Fibroblast of skin of left biceps (primary cell): Measurements from ENCODE around the gene SPPL2A.

ENCODE experiments used
- DNase-seq, 2 experiments: peaks; one replicate each; pipeline ENCODE4 v3.0.0-alpha.2; 2013; ENCODE audit warnings: low read depth in 2 of 2

Gene SPPL2A

GRCh38 chr15:50686469-50687301, 78.8 kb downstream of the SPPL2A start, which contains the start of gene TRPM7:
Gene TRPM7, minus strand, starts transcription at chr15:50686797. Its CDS starts 264 bp downstream, at chr15:50686533.
- peak; percentile 51 to 63 for DNase-seq

- DNase-seq: no peak
Measured at GRCh38 chr15:50685976-50686468, 79.5 kb downstream of the SPPL2A start.

GRCh38 chr15:50685191-50685975, 80.1 kb downstream of the SPPL2A start:
- DNase-seq: no peak

GRCh38 chr15:50681467-50681866, 84.0 kb downstream of the SPPL2A start:
- no peak for DNase-seq

GRCh38 chr15:50676799-50677483, 88.6 kb downstream of the SPPL2A start:
- peak; percentile 28 to 33 for DNase-seq

GRCh38 chr15:50675535-50676144, 89.9 kb downstream of the SPPL2A start:
- peak in 1 of 2 experiments; percentile 25 for DNase-seq

- no peak for DNase-seq
Measured at GRCh38 chr15:50670115-50670514, 95.4 kb downstream of the SPPL2A start.

GRCh38 chr15:50669611-50670010, 95.9 kb downstream of the SPPL2A start:
- DNase-seq: no peak

- DNase-seq: no peak
Measured at GRCh38 chr15:50665938-50666337, 99.6 kb downstream of the SPPL2A start.

GRCh38 chr15:50655555-50655954, 110.0 kb downstream of the SPPL2A start:
- DNase-seq: no peak

- no peak for DNase-seq
Measured at GRCh38 chr15:50653156-50653743, 112.3 kb downstream of the SPPL2A start.

GRCh38 chr15:50652671-50653070, 112.8 kb downstream of the SPPL2A start:
- no peak for DNase-seq
